HFFc6 (cell line): Measurements from ENCODE around the gene FCRLB. TPM values are rescaled to one million over a fixed set of nuclear protein-coding genes. Genes with fewer than 3 reads are reported as not detected.
"Not testable (repeated sequence)": the region's sequence is repeated elsewhere in the genome, so short reads cannot be mapped to it uniquely, and the experiment has no call there.

ENCODE experiments used
- DNase-seq: peaks from one replicate; pipeline ENCODE4 v3.0.0-alpha.2; 2018
- H3K27ac Mint-ChIP-seq: 2 replicates; pipeline ENCODE4 v1.8.0; 2020; ENCODE audit warnings: mild to moderate bottlenecking, mixed read lengths
- H3K27me3 Mint-ChIP-seq: 2 replicates; pipeline ENCODE4 v1.8.0; 2021; ENCODE audit warnings: mild to moderate bottlenecking, moderate library complexity, mixed read lengths; ENCODE audit not compliant: insufficient read depth
- H3K36me3 Mint-ChIP-seq: 2 replicates; pipeline ENCODE4 v1.8.0; 2021; ENCODE audit warnings: low read depth, mixed read lengths
- H3K4me1 Mint-ChIP-seq: 2 replicates; pipeline ENCODE4 v1.8.0; 2020; ENCODE audit warnings: low read depth, mixed read lengths
- H3K4me3 Mint-ChIP-seq: 2 replicates; pipeline ENCODE4 v1.8.0; 2020; ENCODE audit warnings: mild to moderate bottlenecking, moderate library complexity, mixed read lengths
- H3K9me3 Mint-ChIP-seq: 2 replicates; pipeline ENCODE4 v1.8.0; 2020; ENCODE audit warnings: mild to moderate bottlenecking, mixed read lengths
- CTCF ChIP-seq: fragments of 200-600 bp; sonication (generic); IDR thresholded peaks from 2 replicates; pipeline ENCODE4 v1.5.0; 2021; ENCODE audit warnings: antibody characterized with exemption, mild to moderate bottlenecking
- total RNA-seq, 6 experiments: library from RNA; stranded (reverse); fragmentation: NEBNext Ultra II Directional; extraction: Animal tissue kit (Norgen Biotek cat#: 25700); gene quantifications; 2 replicates in 1 of 6; 3 replicates in 5 of 6; pipeline ENCODE4 v1.2.3, GENCODE V29; 2021

FCRLB gene
- total RNA-seq, 6 experiments from 2014 or later: 3.3 to 5.1 (median 3.7) TPM

GRCh38 chr1:161678500-161678899, 42.8 kb upstream of the FCRLB start:
- DNase-seq: no peak
- Mint-ChIP-seq H3K4me1 (peaks cover 4% of the 10 kb centered on the region; the same call in 1 of the 2 replicates), H3K36me3 (no peaks in the 10 kb centered on the region), H3K4me3 (no peak overlapping the region), H3K27me3 (peaks cover 16% of the 10 kb centered on the region), H3K9me3 (no peaks in the 10 kb centered on the region), H3K27ac (no peak overlapping the region)
- TF ChIP-seq CTCF: no peak

DNA sequence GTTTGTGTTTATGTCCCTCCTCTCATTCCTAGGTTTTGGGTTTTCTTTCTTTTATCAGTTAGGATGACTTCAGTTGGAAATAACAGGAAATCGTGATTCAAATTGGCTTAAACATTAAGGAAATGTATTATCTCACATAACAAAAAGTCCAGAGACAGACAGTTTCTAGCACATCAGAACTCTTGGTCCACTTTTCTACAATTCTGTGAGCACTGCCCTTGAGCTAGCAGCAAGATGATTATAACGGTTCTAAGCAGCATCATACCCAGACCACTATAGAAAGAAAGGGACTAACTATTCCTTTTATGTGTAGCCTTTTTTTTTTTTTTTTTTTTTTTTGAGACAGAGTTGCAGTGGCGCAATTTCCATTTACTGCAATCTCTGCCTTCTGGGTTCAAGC, 39.5 kb upstream of the FCRLB start:
- Mint-ChIP-seq H3K9me3 (no peaks in the 10 kb centered on the region), H3K4me1 (no peaks in the 10 kb centered on the region), H3K4me3 (no peak overlapping the region), H3K27me3 (peaks cover 16% of the 10 kb centered on the region), H3K27ac (no peak overlapping the region), H3K36me3 (no peaks in the 10 kb centered on the region)
- DNase-seq: no peak
- no peak for TF ChIP-seq CTCF

DNA sequence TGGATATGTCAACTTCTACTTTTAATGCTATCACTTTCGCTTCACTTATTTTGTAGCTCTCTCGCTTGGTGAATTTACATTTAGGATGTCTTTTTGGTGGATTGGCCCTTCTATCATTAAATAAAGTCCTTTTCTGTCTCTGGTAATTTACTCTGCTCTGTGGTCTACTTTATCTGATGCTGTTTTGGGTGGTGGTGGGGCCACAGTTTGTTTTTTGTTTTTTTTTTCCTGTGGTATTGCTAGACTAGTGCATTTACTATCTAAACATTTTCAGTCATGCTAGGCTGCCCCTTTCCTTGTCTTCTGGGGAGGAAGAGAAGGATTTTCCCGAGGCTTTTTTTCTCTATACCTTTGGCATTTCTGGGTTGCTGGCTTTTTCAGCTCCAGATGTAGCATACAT, 32.4 kb upstream of the FCRLB start:
- no peak overlapping the region for H3K27ac Mint-ChIP-seq
- no peak overlapping the region for H3K4me3 Mint-ChIP-seq
- DNase-seq: no peak
- H3K9me3 Mint-ChIP-seq: no peaks in the 10 kb centered on the region
- no peak for TF ChIP-seq CTCF
- H3K27me3 Mint-ChIP-seq: peaks cover 6% of the 10 kb centered on the region
- H3K4me1 Mint-ChIP-seq: no peaks in the 10 kb centered on the region
- no peaks in the 10 kb centered on the region for H3K36me3 Mint-ChIP-seq

- H3K4me3 Mint-ChIP-seq: no peak overlapping the region
- H3K36me3 Mint-ChIP-seq: peaks cover 10% of the 10 kb centered on the region
- no peak for DNase-seq
- TF ChIP-seq CTCF: no peak
- H3K9me3 Mint-ChIP-seq: peaks cover 9% of the 10 kb centered on the region; the same call in 1 of the 2 replicates
- peaks cover 11% of the 10 kb centered on the region for H3K27me3 Mint-ChIP-seq
- no peak overlapping the region for H3K27ac Mint-ChIP-seq
- H3K4me1 Mint-ChIP-seq: no peaks in the 10 kb centered on the region
Measured at GRCh38 chr1:161691846-161692245, 29.5 kb upstream of the FCRLB start.

DNA sequence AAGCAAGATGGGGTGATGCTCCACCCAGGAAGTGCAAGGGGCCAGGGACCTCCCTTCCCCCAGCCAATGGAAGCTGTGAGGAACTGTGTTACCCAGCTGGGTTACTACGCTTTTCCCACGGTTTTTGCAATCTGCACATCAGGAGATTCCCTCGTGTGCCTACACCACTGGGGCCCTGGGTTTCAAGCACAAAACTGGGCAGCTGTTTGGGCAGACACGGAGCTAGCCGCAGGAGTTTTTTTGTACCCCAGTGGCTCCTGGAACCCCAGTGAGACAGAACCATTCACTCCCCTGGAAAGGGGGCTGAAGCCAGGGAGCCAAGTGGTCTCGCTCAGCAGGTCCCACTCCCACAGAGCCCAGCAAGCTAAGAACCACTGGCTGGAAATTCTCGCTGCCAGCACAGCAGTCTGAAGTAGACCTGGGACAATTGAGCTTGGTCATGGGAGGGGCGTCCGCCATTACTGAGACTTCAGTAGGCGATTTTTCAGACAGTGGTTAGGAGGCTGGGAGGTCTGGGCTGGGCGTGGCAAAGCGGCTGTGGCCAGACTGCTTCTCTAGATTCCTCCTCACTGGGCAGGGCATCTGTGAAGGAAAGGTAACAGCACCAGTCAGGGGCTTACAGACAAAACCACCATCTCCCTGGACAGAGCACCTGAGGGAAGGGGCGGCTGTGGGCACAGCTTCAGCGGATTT, 28.2 kb upstream of the FCRLB start:
- not testable (repeated sequence) for H3K4me3 Mint-ChIP-seq, H3K36me3 Mint-ChIP-seq, H3K27ac Mint-ChIP-seq, H3K27me3 Mint-ChIP-seq, H3K4me1 Mint-ChIP-seq, H3K9me3 Mint-ChIP-seq, DNase-seq

- not testable (repeated sequence) for H3K27ac Mint-ChIP-seq, DNase-seq, H3K9me3 Mint-ChIP-seq, H3K4me3 Mint-ChIP-seq, H3K4me1 Mint-ChIP-seq, H3K27me3 Mint-ChIP-seq, H3K36me3 Mint-ChIP-seq
Measured at GRCh38 chr1:161698302-161698701, 23.0 kb upstream of the FCRLB start.
